HG03135 (cell line): ENCODE measurements around the gene COX7B2.

Source experiments
- ATAC-seq: cut with Tn5 transposase; IDR thresholded peaks from one replicate; pipeline ENCODE4 v1.9.1; 2021; ENCODE audit warnings: mild to moderate bottlenecking, moderate library complexity; ENCODE audit not compliant: unreplicated experiment

The COX7B2 gene

GRCh38 chr4:46909078-46909477 is at the start of gene COX7B2:
Gene COX7B2 (minus strand): TSS chr4:46909245. CDS start chr4:46735192, 174,053 bp downstream.
- ATAC-seq = no peak

- ATAC-seq = no peak
Measured at GRCh38 chr4:46956451-46956850, 47.4 kb upstream of the COX7B2 start.

- no peak for ATAC-seq
Measured at GRCh38 chr4:46955601-46956000, 46.6 kb upstream of the COX7B2 start.

- ATAC-seq = no peak
Measured at GRCh38 chr4:46954643-46955042, 45.6 kb upstream of the COX7B2 start.

GRCh38 chr4:46953564-46953963 is 44.5 kb upstream of the COX7B2 start:
- no peak for ATAC-seq

- no peak for ATAC-seq
Measured at GRCh38 chr4:46952451-46952850, 43.4 kb upstream of the COX7B2 start.

GRCh38 chr4:46950826-46951225 is 41.8 kb upstream of the COX7B2 start:
- no peak for ATAC-seq

- no peak for ATAC-seq
Measured at GRCh38 chr4:46949822-46950221, 40.8 kb upstream of the COX7B2 start.

- ATAC-seq = no peak
Measured at GRCh38 chr4:46947541-46947940, 38.5 kb upstream of the COX7B2 start.

- no peak for ATAC-seq
Measured at GRCh38 chr4:46946919-46947536, 38.0 kb upstream of the COX7B2 start.

GRCh38 chr4:46945062-46945461 is 36.0 kb upstream of the COX7B2 start:
- no peak for ATAC-seq

GRCh38 chr4:46944345-46944744 is 35.3 kb upstream of the COX7B2 start:
- ATAC-seq = no peak

- no peak for ATAC-seq
Measured at GRCh38 chr4:46937493-46937892, 28.4 kb upstream of the COX7B2 start.

GRCh38 chr4:46934726-46935125 is 25.7 kb upstream of the COX7B2 start:
- ATAC-seq = no peak

GRCh38 chr4:46933686-46934085 is 24.6 kb upstream of the COX7B2 start:
- ATAC-seq = no peak

- ATAC-seq = peak; percentile 83
Measured at GRCh38 chr4:46931981-46932380, 22.9 kb upstream of the COX7B2 start.

GRCh38 chr4:46930891-46931290 is 21.8 kb upstream of the COX7B2 start:
- no peak for ATAC-seq

GRCh38 chr4:46927201-46927600 is 18.2 kb upstream of the COX7B2 start:
- ATAC-seq = no peak

GRCh38 chr4:46924789-46925529 is 15.9 kb upstream of the COX7B2 start:
- ATAC-seq = no peak

- ATAC-seq = no peak
Measured at GRCh38 chr4:46922205-46922604, 13.2 kb upstream of the COX7B2 start.

- no peak for ATAC-seq
Measured at GRCh38 chr4:46908148-46908547, 897 bp downstream of the COX7B2 start.

- ATAC-seq = no peak
Measured at GRCh38 chr4:46900082-46900481, 9.0 kb downstream of the COX7B2 start.

GRCh38 chr4:46894826-46895225 is 14.2 kb downstream of the COX7B2 start:
- ATAC-seq = no peak
